K562 (cell line): ENCODE data around the gene ABHD16A. TPM values are rescaled to one million over a fixed set of nuclear protein-coding genes. Genes with fewer than 3 reads are reported as not detected.

Experiments used
- CREB1 ChIP-seq, 2 experiments: sonication (generic) in 1 of 2; formaldehyde crosslinking in 1 of 2; IDR thresholded peaks; 2 replicates each; pipeline versions ENCODE4 v1.6.1 to v1.8.0; 2012 to 2022; ENCODE audit warnings: inconsistent platforms in 1 of 2, mild to moderate bottlenecking in 1 of 2, missing genetic modification reagents in 1 of 2, moderate library complexity in 1 of 2
- KDM4B ChIP-seq, 2 experiments: fragments of 450-650 bp in 1 of 2; sonication (generic) in 1 of 2; IDR thresholded peaks; 2 replicates each; pipeline ENCODE4 v1.6.1; 2016 to 2017; ENCODE audit warnings: borderline replicate concordance in 2 of 2, antibody characterized with exemption in 1 of 2, low read depth in 1 of 2, mild to moderate bottlenecking in 1 of 2
- RBBP5 ChIP-seq: fragments of 200-600 bp; sonication (generic); IDR thresholded peaks from 2 replicates; pipeline ENCODE4 v1.6.1; 2012; ENCODE audit warnings: borderline replicate concordance, mild to moderate bottlenecking, low read length, control low read depth, inconsistent platforms; ENCODE audit not compliant: insufficient read depth, poor library complexity, severe bottlenecking
- RFX7 ChIP-seq: fragments of 250-450 bp; sonication (Bioruptor Pico); IDR thresholded peaks from 2 replicates; pipeline ENCODE4 v1.5.1; 2021; ENCODE audit warnings: mild to moderate bottlenecking
- SAP30 ChIP-seq: fragments of 200-600 bp; sonication (generic); IDR thresholded peaks from 2 replicates; pipeline ENCODE4 v1.6.1; 2012; ENCODE audit warnings: borderline replicate concordance, low read depth, mild to moderate bottlenecking, moderate library complexity, low read length, control low read depth, inconsistent platforms; ENCODE audit not compliant: insufficient read depth, poor library complexity, severe bottlenecking
- ZBTB7A ChIP-seq: IDR thresholded peaks from 2 replicates; pipeline ENCODE4 v1.6.1; 2011; ENCODE audit warnings: low read depth, mild to moderate bottlenecking, low read length, moderate library complexity, borderline replicate concordance; ENCODE audit not compliant: control insufficient read depth
- ZNF408 ChIP-seq: fragments of 250-450 bp; sonication (Bioruptor Pico); IDR thresholded peaks from 2 replicates; pipeline ENCODE4 v1.4.0; 2020; ENCODE audit warnings: low read depth, mild to moderate bottlenecking, moderate library complexity
- ZNF766 ChIP-seq: fragments of 200-800 bp; sonication (Bioruptor generic); conservative IDR thresholded peaks from 2 replicates; pipeline ENCODE4 v1.6.1; 2016; ENCODE audit warnings: missing genetic modification characterization, missing compliant biosample characterization
- polyA plus RNA-seq, 8 experiments: library from polyadenylated mRNA; depleted of rRNA in 4 of 8; stranded (reverse) in 5 of 8; unstranded in 3 of 8; fragments of >200 nt; fragmentation: Nextera tagmentation in 2 of 8; fragmentation: Illumina TruSeq in 1 of 8; extraction: Ambion mirVana in 2 of 8; extraction: Trizol in 1 of 8; gene quantifications; 2 replicates each; pipeline versions ENCODE4 v1.2.1 to v1.2.3, GENCODE V29; 2011 to 2014; ENCODE audit warnings: inconsistent platforms in 1 of 8, missing spikeins in 1 of 8
- total RNA-seq, 7 experiments: library from RNA; depleted of rRNA in 6 of 7; stranded (reverse); fragments of >200 nt in 6 of 7; fragmentation: Illumina TruSeq in 2 of 7; extraction: Trizol in 2 of 7; gene quantifications; 2 replicates each; pipeline versions ENCODE4 v1.2.1 to v1.2.3, GENCODE V29; 2011 to 2021; ENCODE audit warnings: low replicate concordance in 1 of 7
- TF ChIP-seq, protein P1 (sequence below): fragments of 250-450 bp; sonication (Bioruptor Pico); IDR thresholded peaks from 2 replicates; pipeline ENCODE4 v1.4.0; 2020; ENCODE audit warnings: mild to moderate bottlenecking, moderate library complexity
- TF ChIP-seq, protein P2 (sequence below), 3 experiments: fragments of 200-800 bp in 1 of 3; sonication (Bioruptor generic) in 1 of 3; sonication (generic) in 1 of 3; formaldehyde crosslinking in 1 of 3; IDR thresholded peaks; 2 replicates each; pipeline versions ENCODE4 v1.6.1 to v1.8.0; 2016 to 2022; ENCODE audit warnings: mild to moderate bottlenecking in 2 of 3, missing compliant biosample characterization in 2 of 3, missing genetic modification characterization in 2 of 3, missing genetic modification reagents in 1 of 3
- TF ChIP-seq, protein P3 (sequence below): fragments of 450-650 bp; formaldehyde crosslinking; conservative IDR thresholded peaks from 2 replicates; pipeline ENCODE4 v1.4.0; 2022; ENCODE audit warnings: mild to moderate bottlenecking, missing genetic modification characterization
- TF ChIP-seq, protein P4 (sequence below): fragments of 450-650 bp; IDR thresholded peaks from 2 replicates; pipeline ENCODE4 v1.6.1; 2016; ENCODE audit warnings: antibody characterized with exemption
- TF ChIP-seq, protein P5 (sequence below), 2 experiments: fragments of 450-650 bp in 1 of 2; sonication (generic) in 1 of 2; formaldehyde crosslinking; conservative IDR thresholded peaks; 2 replicates each; pipeline versions ENCODE4 v1.4.0 to v1.8.1; 2020 to 2022; ENCODE audit warnings: mild to moderate bottlenecking in 1 of 2, missing genetic modification reagents in 1 of 2
- TF ChIP-seq, protein P6 (sequence below): fragments of 450-650 bp; IDR thresholded peaks from 2 replicates; pipeline ENCODE4 v1.6.1; 2017; ENCODE audit warnings: antibody characterized with exemption

Gene ABHD16A
- total and polyA plus RNA-seq, 9 of the 15 experiments (the other 6 are each of a cell fraction or from before 2014, with no cell fraction given) = 25.8 to 120 (median 81.6) TPM

DNA sequence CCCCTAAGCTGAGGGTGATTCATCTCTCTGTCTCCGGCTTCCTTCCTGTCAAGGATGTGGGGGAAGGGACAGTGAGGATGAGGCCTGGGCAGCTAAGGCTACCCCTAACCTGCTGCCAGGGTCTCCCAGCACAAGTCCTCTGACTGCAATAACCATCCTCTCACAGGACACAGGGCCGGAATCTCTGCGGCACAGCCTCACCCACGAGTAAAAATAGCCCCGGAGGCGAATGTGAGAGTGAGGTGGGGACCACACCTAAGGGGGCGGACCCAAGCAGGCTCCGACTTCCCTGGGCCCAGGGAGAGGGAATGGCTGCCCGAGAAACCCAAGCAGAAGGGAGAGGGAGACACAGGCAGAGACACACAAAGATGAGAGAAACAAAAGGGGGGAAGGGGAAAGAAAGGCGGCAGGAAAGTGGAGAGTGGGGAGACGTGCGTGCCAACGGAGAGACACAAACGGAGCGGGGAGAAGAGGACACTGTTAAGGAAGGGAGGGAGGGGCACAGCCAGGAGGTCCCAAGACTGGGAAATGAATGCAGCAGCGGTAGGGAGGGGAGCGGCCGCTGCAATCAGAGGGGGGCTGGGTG is 31.8 kb upstream of the ABHD16A start (continued):
- TF ChIP-seq SAP30 (peak; percentile 56), KDM4B (IDR thresholded peaks at IDR 0.05; ENCODE audit: borderline replicate concordance in 2 of 2, low read depth in 1 of 2) (no peak), ZNF766 (CRISPR knock-in tag) (no peak), RFX7 (no peak), ZNF408 (CRISPR knock-in tag) (no peak), RBBP5 (peak; percentile 53), ZBTB7A (no peak), CREB1 (IDR thresholded peaks at IDR 0.05) (no peak), CREB1 (CRISPR knock-in tag; IDR thresholded peaks at IDR 0.05) (no peak)
- TF ChIP-seq, protein P1, sequence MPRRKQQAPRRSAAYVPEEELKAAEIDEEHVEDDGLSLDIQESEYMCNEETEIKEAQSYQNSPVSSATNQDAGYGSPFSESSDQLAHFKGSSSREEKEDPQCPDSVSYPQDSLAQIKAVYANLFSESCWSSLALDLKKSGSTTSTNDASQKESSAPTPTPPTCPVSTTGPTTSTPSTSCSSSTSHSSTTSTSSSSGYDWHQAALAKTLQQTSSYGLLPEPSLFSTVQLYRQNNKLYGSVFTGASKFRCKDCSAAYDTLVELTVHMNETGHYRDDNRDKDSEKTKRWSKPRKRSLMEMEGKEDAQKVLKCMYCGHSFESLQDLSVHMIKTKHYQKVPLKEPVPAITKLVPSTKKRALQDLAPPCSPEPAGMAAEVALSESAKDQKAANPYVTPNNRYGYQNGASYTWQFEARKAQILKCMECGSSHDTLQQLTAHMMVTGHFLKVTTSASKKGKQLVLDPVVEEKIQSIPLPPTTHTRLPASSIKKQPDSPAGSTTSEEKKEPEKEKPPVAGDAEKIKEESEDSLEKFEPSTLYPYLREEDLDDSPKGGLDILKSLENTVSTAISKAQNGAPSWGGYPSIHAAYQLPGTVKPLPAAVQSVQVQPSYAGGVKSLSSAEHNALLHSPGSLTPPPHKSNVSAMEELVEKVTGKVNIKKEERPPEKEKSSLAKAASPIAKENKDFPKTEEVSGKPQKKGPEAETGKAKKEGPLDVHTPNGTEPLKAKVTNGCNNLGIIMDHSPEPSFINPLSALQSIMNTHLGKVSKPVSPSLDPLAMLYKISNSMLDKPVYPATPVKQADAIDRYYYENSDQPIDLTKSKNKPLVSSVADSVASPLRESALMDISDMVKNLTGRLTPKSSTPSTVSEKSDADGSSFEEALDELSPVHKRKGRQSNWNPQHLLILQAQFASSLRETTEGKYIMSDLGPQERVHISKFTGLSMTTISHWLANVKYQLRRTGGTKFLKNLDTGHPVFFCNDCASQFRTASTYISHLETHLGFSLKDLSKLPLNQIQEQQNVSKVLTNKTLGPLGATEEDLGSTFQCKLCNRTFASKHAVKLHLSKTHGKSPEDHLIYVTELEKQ (CRISPR knock-in tag) = 0 out of 2 replicates have a peak, but pooled peaks have one; percentile 9
- TF ChIP-seq, protein P2, sequence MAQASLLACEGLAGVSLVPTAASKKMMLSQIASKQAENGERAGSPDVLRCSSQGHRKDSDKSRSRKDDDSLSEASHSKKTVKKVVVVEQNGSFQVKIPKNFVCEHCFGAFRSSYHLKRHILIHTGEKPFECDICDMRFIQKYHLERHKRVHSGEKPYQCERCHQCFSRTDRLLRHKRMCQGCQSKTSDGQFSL (CRISPR knock-in tag; IDR thresholded peaks at IDR 0.05) = no peak
- TF ChIP-seq, protein P2 (tag; IDR thresholded peaks at IDR 0.05) = no peak
- TF ChIP-seq, protein P3, sequence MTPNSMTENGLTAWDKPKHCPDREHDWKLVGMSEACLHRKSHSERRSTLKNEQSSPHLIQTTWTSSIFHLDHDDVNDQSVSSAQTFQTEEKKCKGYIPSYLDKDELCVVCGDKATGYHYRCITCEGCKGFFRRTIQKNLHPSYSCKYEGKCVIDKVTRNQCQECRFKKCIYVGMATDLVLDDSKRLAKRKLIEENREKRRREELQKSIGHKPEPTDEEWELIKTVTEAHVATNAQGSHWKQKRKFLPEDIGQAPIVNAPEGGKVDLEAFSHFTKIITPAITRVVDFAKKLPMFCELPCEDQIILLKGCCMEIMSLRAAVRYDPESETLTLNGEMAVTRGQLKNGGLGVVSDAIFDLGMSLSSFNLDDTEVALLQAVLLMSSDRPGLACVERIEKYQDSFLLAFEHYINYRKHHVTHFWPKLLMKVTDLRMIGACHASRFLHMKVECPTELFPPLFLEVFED (CRISPR knock-in tag) = peak; percentile 99
- TF ChIP-seq, protein P4, sequence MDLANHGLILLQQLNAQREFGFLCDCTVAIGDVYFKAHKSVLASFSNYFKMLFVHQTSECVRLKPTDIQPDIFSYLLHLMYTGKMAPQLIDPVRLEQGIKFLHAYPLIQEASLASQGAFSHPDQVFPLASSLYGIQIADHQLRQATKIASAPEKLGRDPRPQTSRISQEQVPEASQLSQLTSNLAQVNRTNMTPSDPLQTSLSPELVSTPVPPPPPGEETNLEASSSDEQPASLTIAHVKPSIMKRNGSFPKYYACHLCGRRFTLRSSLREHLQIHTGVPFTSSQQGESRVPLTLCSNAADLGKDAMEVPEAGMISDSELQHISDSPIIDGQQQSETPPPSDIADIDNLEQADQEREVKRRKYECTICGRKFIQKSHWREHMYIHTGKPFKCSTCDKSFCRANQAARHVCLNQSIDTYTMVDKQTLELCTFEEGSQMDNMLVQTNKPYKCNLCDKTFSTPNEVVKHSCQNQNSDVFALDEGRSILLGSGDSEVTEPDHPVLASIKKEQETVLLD = 0 out of 2 replicates have a peak, but pooled peaks have one; percentile 60
- TF ChIP-seq, protein P5, sequence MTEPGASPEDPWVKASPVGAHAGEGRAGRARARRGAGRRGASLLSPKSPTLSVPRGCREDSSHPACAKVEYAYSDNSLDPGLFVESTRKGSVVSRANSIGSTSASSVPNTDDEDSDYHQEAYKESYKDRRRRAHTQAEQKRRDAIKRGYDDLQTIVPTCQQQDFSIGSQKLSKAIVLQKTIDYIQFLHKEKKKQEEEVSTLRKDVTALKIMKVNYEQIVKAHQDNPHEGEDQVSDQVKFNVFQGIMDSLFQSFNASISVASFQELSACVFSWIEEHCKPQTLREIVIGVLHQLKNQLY (CRISPR knock-in tag; conservative IDR thresholded peaks at IDR 0.05) = no peak; a peak in 1 of 4 replicates
- TF ChIP-seq, protein P6, sequence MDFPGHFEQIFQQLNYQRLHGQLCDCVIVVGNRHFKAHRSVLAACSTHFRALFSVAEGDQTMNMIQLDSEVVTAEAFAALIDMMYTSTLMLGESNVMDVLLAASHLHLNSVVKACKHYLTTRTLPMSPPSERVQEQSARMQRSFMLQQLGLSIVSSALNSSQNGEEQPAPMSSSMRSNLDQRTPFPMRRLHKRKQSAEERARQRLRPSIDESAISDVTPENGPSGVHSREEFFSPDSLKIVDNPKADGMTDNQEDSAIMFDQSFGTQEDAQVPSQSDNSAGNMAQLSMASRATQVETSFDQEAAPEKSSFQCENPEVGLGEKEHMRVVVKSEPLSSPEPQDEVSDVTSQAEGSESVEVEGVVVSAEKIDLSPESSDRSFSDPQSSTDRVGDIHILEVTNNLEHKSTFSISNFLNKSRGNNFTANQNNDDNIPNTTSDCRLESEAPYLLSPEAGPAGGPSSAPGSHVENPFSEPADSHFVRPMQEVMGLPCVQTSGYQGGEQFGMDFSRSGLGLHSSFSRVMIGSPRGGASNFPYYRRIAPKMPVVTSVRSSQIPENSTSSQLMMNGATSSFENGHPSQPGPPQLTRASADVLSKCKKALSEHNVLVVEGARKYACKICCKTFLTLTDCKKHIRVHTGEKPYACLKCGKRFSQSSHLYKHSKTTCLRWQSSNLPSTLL = no peak
